K562 (cell line): ENCODE measurements around the gene ZNF780B.

Source experiments
- ADNP ChIP-seq: fragments of 200-800 bp; sonication (Bioruptor generic); IDR thresholded peaks from 2 replicates; pipeline ENCODE4 v1.6.1; 2016; ENCODE audit warnings: missing genetic modification characterization, missing compliant biosample characterization
- CEBPB ChIP-seq: fragments of 450-650 bp; IDR thresholded peaks from 2 replicates; pipeline ENCODE4 v1.6.1; 2016; ENCODE audit warnings: missing genetic modification characterization, missing compliant biosample characterization
- COPS2 ChIP-seq: fragments of 450-650 bp; conservative IDR thresholded peaks from 2 replicates; pipeline ENCODE4 v1.6.1; 2016; ENCODE audit warnings: mild to moderate bottlenecking, moderate library complexity
- CTCF ChIP-seq, 3 experiments: IDR thresholded peaks in 2 of 3; conservative IDR thresholded peaks in 1 of 3; 2 replicates each; pipeline ENCODE4 v1.5.1; 2011 to 2012; ENCODE audit warnings: low read length in 3 of 3, mild to moderate bottlenecking in 3 of 3, control low read depth in 2 of 3, improper control_type of control experiment in 1 of 3, inconsistent platforms in 1 of 3, low read depth in 1 of 3, mixed read lengths in 1 of 3, moderate library complexity in 1 of 3; ENCODE audit not compliant: insufficient read depth in 2 of 3
- NR2C2 ChIP-seq, 2 experiments: fragments of 200-800 bp in 1 of 2; sonication (Bioruptor generic) in 1 of 2; sonication (generic) in 1 of 2; formaldehyde crosslinking in 1 of 2; IDR thresholded peaks; 2 replicates each; pipeline versions ENCODE4 v1.6.1 to v1.8.0; 2016 to 2022; ENCODE audit warnings: mild to moderate bottlenecking in 1 of 2, missing compliant biosample characterization in 1 of 2, missing genetic modification characterization in 1 of 2, missing genetic modification reagents in 1 of 2
- POLR2A ChIP-seq: fragments of 450-650 bp; conservative IDR thresholded peaks from 2 replicates; pipeline ENCODE4 v1.6.1; 2016
- POLR2AphosphoS5 ChIP-seq: IDR thresholded peaks from 2 replicates; pipeline ENCODE4 v1.6.1; 2011; ENCODE audit warnings: mild to moderate bottlenecking, low read depth, low read length, moderate library complexity; ENCODE audit not compliant: control insufficient read depth, insufficient read depth
- RNF2 ChIP-seq: sonication (generic); IDR thresholded peaks from 2 replicates; pipeline ENCODE4 v1.6.1; 2016
- TGIF2 ChIP-seq: sonication (generic); formaldehyde crosslinking; IDR thresholded peaks from 2 replicates; pipeline ENCODE4 v1.8.1; 2022; ENCODE audit warnings: mild to moderate bottlenecking, missing genetic modification reagents, moderate library complexity
- ZFP30 ChIP-seq: fragments of 250-450 bp; sonication (Bioruptor Pico); IDR thresholded peaks from 2 replicates; pipeline ENCODE4 v1.8.0; 2022; ENCODE audit warnings: moderate library complexity, mild to moderate bottlenecking, inconsistent platforms, borderline replicate concordance
- ZNF407 ChIP-seq: fragments of 450-650 bp; IDR thresholded peaks from 2 replicates; pipeline ENCODE4 v1.6.1; 2016; ENCODE audit warnings: low read depth
- ZNF444 ChIP-seq: fragments of 250-450 bp; sonication (Bioruptor Pico); IDR thresholded peaks from 2 replicates; pipeline ENCODE4 v1.4.0; 2020; ENCODE audit warnings: mild to moderate bottlenecking, moderate library complexity

- no peak for TF ChIP-seq ZFP30 (CRISPR knock-in tag)
- TF ChIP-seq CEBPB (tag): no peak
- TF ChIP-seq ZNF444 (CRISPR knock-in tag): no peak
- TF ChIP-seq TGIF2 (CRISPR knock-in tag): no peak
- no peak for TF ChIP-seq POLR2A
- TF ChIP-seq COPS2: no peak
- no peak for TF ChIP-seq ADNP (tag)
- TF ChIP-seq ZNF407: no peak
- TF ChIP-seq RNF2: no peak
- TF ChIP-seq POLR2AphosphoS5: no peak
- no peak for TF ChIP-seq CTCF (IDR thresholded peaks at IDR 0.05 in 2 of 3, conservative IDR thresholded peaks at IDR 0.05 in 1 of 3; ENCODE audit: insufficient read depth in 2 of 3, low read depth in 1 of 3, low read length in 3 of 3)
- no peak for TF ChIP-seq NR2C2 (CRISPR knock-in tag; IDR thresholded peaks at IDR 0.05)
- TF ChIP-seq NR2C2 (tag; IDR thresholded peaks at IDR 0.05): no peak
Observed at GRCh38 chr19:40053491-40053890, 2.5 kb downstream of the ZNF780B start.
